Measurements from ENCODE around the gene HOXC5. TPM values are rescaled to one million over a fixed set of nuclear protein-coding genes. Genes with fewer than 3 reads are reported as not detected.

Gene HOXC5
- polyA plus RNA-seq, 3 donors, result not detected

GRCh38 chr12:54027442-54027786, 5.4 kb upstream of the HOXC5 start:
- no CpG with 5 or more reads among the region's 3 CpGs for WGBS (ENCODE audit: insufficient coverage)
- Mint-ChIP-seq H3K4me1 (peaks cover 15% of the 10 kb centered on the region), H3K27me3 (ENCODE audit: low read depth in 3 of 3) (peaks cover 96 to 99% (median 97%) of the 10 kb centered on the region in 3 donors), H3K4me3 (peak overlapping the region in 1 of 2 donors; percentile 70), H3K27ac (no peak overlapping the region), H3K9me3 (peaks cover 0 to 21% (median 18%) of the 10 kb centered on the region in 7 donors), H3K36me3 (peaks cover 0 to 18% of the 10 kb centered on the region in 2 donors)
- Histone ChIP-seq H3K4me1 (ENCODE audit: control insufficient read depth in 1 of 2, insufficient read depth in 2 of 2, low read length in 2 of 2) (no peaks in the 10 kb centered on the region), H3K4me2 (replicated peaks; ENCODE audit: extremely low read depth, low read length, poor library complexity, severe bottlenecking) (no peak overlapping the region), H3K9me3 (replicated peaks in 1 of 2; ENCODE audit: control insufficient read depth in 1 of 2, insufficient read depth in 1 of 2, low read length in 2 of 2) (peaks cover 15 to 41% of the 10 kb centered on the region in 2 donors), H2AFZ (ENCODE audit: insufficient read depth, low read depth, low read length, poor library complexity, severe bottlenecking) (no peak overlapping the region), H3K79me2 (ENCODE audit: insufficient read depth, low read length) (no peaks in the 10 kb centered on the region), H3K4me3 (replicated peaks in 1 of 3; ENCODE audit: low read depth in 2 of 3, low read length in 3 of 3) (no peak overlapping the region), H3K27ac (ENCODE audit: low read depth in 1 of 2, low read length in 2 of 2) (no peak overlapping the region), H4K20me1 (ENCODE audit: insufficient read depth, low read length) (no peaks in the 10 kb centered on the region), H3K36me3 (replicated peaks in 1 of 2; ENCODE audit: control insufficient read depth in 1 of 2, insufficient read depth in 2 of 2, low read length in 2 of 2) (no peaks in the 10 kb centered on the region), H3K27me3 (ENCODE audit: control insufficient read depth in 2 of 2, insufficient read depth in 2 of 2, low read length in 2 of 2) (peaks cover 88 to 99% of the 10 kb centered on the region in 2 donors), H3K9ac (ENCODE audit: insufficient read depth, low read length, poor library complexity, severe bottlenecking) (no peak overlapping the region)
- no peak for DNase-seq
- no peak for TF ChIP-seq CTCF (IDR thresholded peaks at IDR 0.05)
- intact Hi-C loops (cut with micrococcal nuclease), result no loop called here

- no peak within 1 kb of the TSS for H3K4me3 ChIP-seq (replicated peaks in 1 of 3; ENCODE audit: low read depth in 2 of 3, low read length in 3 of 3)
Measured at GRCh38 chr12:54028314-54029201, 4.3 kb upstream of the HOXC5 start, which contains the start of gene HOXC6. HOXC6 (plus strand) TSS chr12:54028440; CDS start chr12:54028522, 82 bp downstream.

More at GRCh38 chr12:54028314-54029201, 4.3 kb upstream of the HOXC5 start, which contains the start of gene HOXC6:
- H3K4me1 ChIP-seq (ENCODE audit: control insufficient read depth in 1 of 2, insufficient read depth in 2 of 2, low read length in 2 of 2), result no peaks in the 10 kb centered on the region
- intact Hi-C loops (cut with micrococcal nuclease), result no loop called here
- 12% methylated on average over 23 of the region's 36 CpGs for WGBS (ENCODE audit: insufficient coverage)
- no peaks in the 10 kb centered on the region for H4K20me1 ChIP-seq (ENCODE audit: insufficient read depth, low read length)
- H3K4me2 ChIP-seq (replicated peaks; ENCODE audit: extremely low read depth, low read length, poor library complexity, severe bottlenecking), result no peak within 1 kb of the TSS
- no peak for DNase-seq
- Mint-ChIP-seq H3K4me3 (peak within 1 kb of the TSS in 1 of 2 donors; percentile 70), H3K27me3 (ENCODE audit: low read depth in 3 of 3) (peaks cover 96 to 99% (median 97%) of the 10 kb centered on the region in 3 donors), H3K27ac (peak within 1 kb of the TSS in 1 of 7 donors; percentile 46), H3K9me3 (peaks cover 6 to 32% (median 28%) of the 10 kb centered on the region in 7 donors), H3K4me1 (peaks cover 20% of the 10 kb centered on the region), H3K36me3 (peaks cover 5 to 22% of the 10 kb centered on the region in 2 donors)
- no peak within 1 kb of the TSS for H2AFZ ChIP-seq (ENCODE audit: insufficient read depth, low read depth, low read length, poor library complexity, severe bottlenecking)
- no peaks in the 10 kb centered on the region for H3K79me2 ChIP-seq (ENCODE audit: insufficient read depth, low read length)
- H3K36me3 ChIP-seq (replicated peaks in 1 of 2; ENCODE audit: control insufficient read depth in 1 of 2, insufficient read depth in 2 of 2, low read length in 2 of 2), result no peaks in the 10 kb centered on the region
- H3K9ac ChIP-seq (ENCODE audit: insufficient read depth, low read length, poor library complexity, severe bottlenecking), result no peak within 1 kb of the TSS
- peaks cover 26 to 46% of the 10 kb centered on the region in 2 donors for H3K9me3 ChIP-seq (replicated peaks in 1 of 2; ENCODE audit: control insufficient read depth in 1 of 2, insufficient read depth in 1 of 2, low read length in 2 of 2)
- H3K27me3 ChIP-seq (ENCODE audit: control insufficient read depth in 2 of 2, insufficient read depth in 2 of 2, low read length in 2 of 2), result peaks cover 88 to 99% of the 10 kb centered on the region in 2 donors
- TF ChIP-seq CTCF (IDR thresholded peaks at IDR 0.05), result no peak
- H3K27ac ChIP-seq (ENCODE audit: low read depth in 1 of 2, low read length in 2 of 2), result no peak within 1 kb of the TSS

All from CD14-positive monocyte (primary cell).